Heart left ventricle (tissue), 13 donors: ENCODE results near the gene FADS6.

ENCODE experiments used
- CTCF ChIP-seq, 12 donors: fragments of 200-600 bp; sonication (generic) in 4 of 12; IDR thresholded peaks; one replicate each; pipeline versions ENCODE4 v1.5.0 to v1.8.0; 2018 to 2022; ENCODE audit warnings: antibody characterized with exemption in 12 of 12, mild to moderate bottlenecking in 5 of 12
- POLR2A ChIP-seq, 2 donors: fragments of 450-650 bp; IDR thresholded peaks; one replicate each; pipeline ENCODE4 v1.6.1; 2017; ENCODE audit warnings: antibody characterized with exemption in 2 of 2, mild to moderate bottlenecking in 2 of 2, moderate library complexity in 2 of 2
- donor health status: ischemic (EF 13 %, LVEDD 7.1; RV severe dilation, severe dysfunction).
- donor health status: DM: no; HTN: yes; CAD: no.
- donor health status: DM: no; HTN: no; CAD: no.
- donor health status: ischemic (EF 25% LVEDD 6.9; RV normal size, moderate dysfunction).
- donor health status: ischemic (EF 25% LVEDD 5.7; RV mildly dilated, moderate dysfunction).
- donor health status: ischemic (EF 35%, LVEDD 5.7; RV mildly dilated, moderate dysfunction).
- donor health status: nonischemic (EF 11% LVEDD 7.7; RV severe dilation, severe dysfunction).
- donor health status: DM: yes; HTN: yes; CAD: no.
- donor health status: PGD.
- donor health status: ischemic (EF 29% LVEDD 5.4; RV normal size, mild dysfunction).
- donor health status: nonischemic (EF 23%, LVEDD 6.1; RV moderate dilation, normal function).

- no peak for TF ChIP-seq CTCF (IDR thresholded peaks at IDR 0.05)
- TF ChIP-seq POLR2A (IDR thresholded peaks at IDR 0.05), result no peak
Observed at GRCh38 chr17:74904687-74905409, 11.4 kb upstream of the FADS6 start.
